HepG2 (cell line): Measurements from ENCODE around the gene FCN3. TPM values are rescaled to one million over a fixed set of nuclear protein-coding genes. Genes with fewer than 3 reads are reported as not detected.

Source experiments
- CBX1 ChIP-seq: IDR thresholded peaks from one replicate; pipeline ENCODE4 v1.6.1; 2016; ENCODE audit warnings: antibody characterized with exemption, low read depth
- CTCF ChIP-seq: sonication (generic); formaldehyde crosslinking; IDR thresholded peaks from 2 replicates; pipeline ENCODE4 v1.5.0; 2020; ENCODE audit warnings: mild to moderate bottlenecking, missing genetic modification reagents, moderate library complexity
- GMEB1 ChIP-seq: sonication (generic); formaldehyde crosslinking; IDR thresholded peaks from 2 replicates; pipeline ENCODE4 v1.5.1; 2020; ENCODE audit warnings: missing genetic modification reagents, mild to moderate bottlenecking, borderline replicate concordance
- HOXA7 ChIP-seq: sonication (generic); formaldehyde crosslinking; IDR thresholded peaks from 2 replicates; pipeline ENCODE4 v1.8.1; 2022; ENCODE audit warnings: mild to moderate bottlenecking, missing genetic modification reagents, moderate library complexity
- HOXD1 ChIP-seq: sonication (generic); formaldehyde crosslinking; IDR thresholded peaks from 2 replicates; pipeline ENCODE4 v1.5.0; 2020; ENCODE audit warnings: missing genetic modification reagents
- MAZ ChIP-seq, 2 experiments: sonication (generic) in 1 of 2; formaldehyde crosslinking in 1 of 2; IDR thresholded peaks; 2 replicates each; pipeline versions ENCODE4 v1.5.0 to v1.6.1; 2012 to 2020; ENCODE audit warnings: low read depth in 2 of 2, mild to moderate bottlenecking in 2 of 2, borderline replicate concordance in 1 of 2, improper control_type of control experiment in 1 of 2, low read length in 1 of 2, missing genetic modification reagents in 1 of 2, moderate library complexity in 1 of 2
- MIER2 ChIP-seq: IDR thresholded peaks from 2 replicates; pipeline ENCODE4 v1.6.1; 2016; ENCODE audit warnings: missing biosample characterization, missing genetic modification reagents
- MIER3 ChIP-seq: IDR thresholded peaks from 2 replicates; pipeline ENCODE4 v1.6.1; 2016; ENCODE audit warnings: missing compliant biosample characterization, borderline replicate concordance
- ONECUT2 ChIP-seq: sonication (generic); formaldehyde crosslinking; IDR thresholded peaks from 2 replicates; pipeline ENCODE4 v1.4.0; 2020; ENCODE audit warnings: missing genetic modification reagents
- PATZ1 ChIP-seq: sonication (generic); formaldehyde crosslinking; IDR thresholded peaks from 2 replicates; pipeline ENCODE4 v1.4.0; 2020; ENCODE audit warnings: missing genetic modification reagents
- RAD21 ChIP-seq: fragments of 450-650 bp; formaldehyde crosslinking; IDR thresholded peaks from 2 replicates; pipeline ENCODE4 v1.5.0; 2020; ENCODE audit warnings: mild to moderate bottlenecking
- RFX5 ChIP-seq: IDR thresholded peaks from 2 replicates; pipeline ENCODE4 v1.6.1; 2011; ENCODE audit warnings: low read depth, low read length, improper control_type of control experiment
- SALL2 ChIP-seq: sonication (generic); formaldehyde crosslinking; IDR thresholded peaks from 2 replicates; pipeline ENCODE4 v1.8.1; 2023; ENCODE audit warnings: mild to moderate bottlenecking, missing genetic modification reagents, inconsistent platforms
- SMC3 ChIP-seq: IDR thresholded peaks from 2 replicates; pipeline ENCODE4 v1.6.1; 2011; ENCODE audit warnings: low read length, improper control_type of control experiment
- SOX5 ChIP-seq: IDR thresholded peaks from 2 replicates; pipeline ENCODE4 v1.6.1; 2016; ENCODE audit warnings: borderline replicate concordance
- TBL1XR1 ChIP-seq: fragments of 150-350 bp; IDR thresholded peaks from 2 replicates; pipeline ENCODE4 v1.6.1; 2014; ENCODE audit warnings: borderline replicate concordance, low read length; ENCODE audit not compliant: partially characterized antibody
- TRAFD1 ChIP-seq: sonication (generic); formaldehyde crosslinking; IDR thresholded peaks from 2 replicates; pipeline ENCODE4 v1.5.1; 2020; ENCODE audit warnings: missing genetic modification reagents, mild to moderate bottlenecking, borderline replicate concordance
- WIZ ChIP-seq: sonication (generic); formaldehyde crosslinking; IDR thresholded peaks from 2 replicates; pipeline ENCODE4 v1.5.1; 2020; ENCODE audit warnings: mild to moderate bottlenecking, missing genetic modification reagents
- ZXDC ChIP-seq: sonication (generic); formaldehyde crosslinking; IDR thresholded peaks from 2 replicates; pipeline ENCODE4 v1.5.0; 2020; ENCODE audit warnings: mild to moderate bottlenecking, missing genetic modification reagents
- ZZZ3 ChIP-seq: sonication (generic); formaldehyde crosslinking; IDR thresholded peaks from 2 replicates; pipeline ENCODE4 v1.4.0; 2020; ENCODE audit warnings: missing genetic modification reagents, mild to moderate bottlenecking, borderline replicate concordance
- polyA plus RNA-seq, 8 experiments: library from polyadenylated mRNA; depleted of rRNA in 3 of 8; stranded (reverse) in 7 of 8; unstranded in 1 of 8; fragments of >200 nt; fragmentation: Illumina TruSeq in 4 of 8; extraction: Trizol in 4 of 8; gene quantifications; 2 replicates each; pipeline versions ENCODE4 v1.2.1 to v1.2.3, GENCODE V29; 2011 to 2016; ENCODE audit warnings: low read depth in 4 of 8, missing spikeins in 1 of 8, mixed read lengths in 1 of 8; ENCODE audit not compliant: insufficient read depth in 1 of 8
- total RNA-seq, 5 experiments: library from RNA; depleted of rRNA; stranded (reverse); fragments of >200 nt; fragmentation: Illumina TruSeq; extraction: Trizol; gene quantifications; 2 replicates each; pipeline ENCODE4 v1.2.3, GENCODE V29; 2016; ENCODE audit warnings: low read depth in 1 of 5

The FCN3 gene
- total and polyA plus RNA-seq, 2 of the 13 experiments (the other 11 are each of a cell fraction or from before 2014, with no cell fraction given) = not detected

- TF ChIP-seq GMEB1 (CRISPR knock-in tag) (no peak), SALL2 (CRISPR knock-in tag) (no peak), HOXD1 (no peak), ZXDC (CRISPR knock-in tag) (no peak), ZZZ3 (no peak), MIER3 (CRISPR knock-in tag) (no peak), RAD21 (CRISPR knock-in tag) (peak; percentile 58; the same call in 1 of the 2 replicates), PATZ1 (CRISPR knock-in tag) (peak; percentile 35; the same call in 1 of the 2 replicates), WIZ (no peak), HOXA7 (CRISPR knock-in tag) (no peak), TRAFD1 (CRISPR knock-in tag) (no peak), SMC3 (peak; percentile 92), RFX5 (no peak), ONECUT2 (CRISPR knock-in tag) (no peak), MIER2 (CRISPR knock-in tag) (no peak), CBX1 (no peak), CTCF (CRISPR knock-in tag) (peak; percentile 93), MAZ (IDR thresholded peaks at IDR 0.05; ENCODE audit: borderline replicate concordance, low read depth, low read length) (no peak), MAZ (CRISPR knock-in tag; IDR thresholded peaks at IDR 0.05; ENCODE audit: low read depth) (no peak), SOX5 (CRISPR knock-in tag) (no peak), TBL1XR1 (no peak)
Observed at GRCh38 chr1:27388337-27389005, 13.8 kb upstream of the FCN3 start (continued).
